WTC11 (cell line): ENCODE data around the gene PHTF2.

Experiments
- ATF2 ChIP-seq: sonication (generic); formaldehyde crosslinking; IDR thresholded peaks from 2 replicates; pipeline ENCODE4 v1.8.1; 2022; ENCODE audit warnings: low read depth, missing genetic modification reagents, borderline replicate concordance
- CBFB ChIP-seq: sonication (generic); formaldehyde crosslinking; IDR thresholded peaks from 2 replicates; pipeline ENCODE4 v1.8.1; 2022; ENCODE audit warnings: mild to moderate bottlenecking, low read depth, missing genetic modification reagents
- ZNF232 ChIP-seq: sonication (generic); formaldehyde crosslinking; IDR thresholded peaks from 2 replicates; pipeline ENCODE4 v1.8.0; 2022; ENCODE audit warnings: mild to moderate bottlenecking, missing genetic modification reagents
- ZSCAN18 ChIP-seq: fragments of 250-450 bp; sonication (Bioruptor Pico); IDR thresholded peaks from 2 replicates; pipeline ENCODE4 v2.1.2; 2022; ENCODE audit warnings: mild to moderate bottlenecking, moderate library complexity
- TF ChIP-seq, protein P1 (sequence below): fragments of 200-600 bp; IDR thresholded peaks from 2 replicates; pipeline ENCODE4 v1.8.0; 2022; ENCODE audit warnings: antibody characterized with exemption

DNA sequence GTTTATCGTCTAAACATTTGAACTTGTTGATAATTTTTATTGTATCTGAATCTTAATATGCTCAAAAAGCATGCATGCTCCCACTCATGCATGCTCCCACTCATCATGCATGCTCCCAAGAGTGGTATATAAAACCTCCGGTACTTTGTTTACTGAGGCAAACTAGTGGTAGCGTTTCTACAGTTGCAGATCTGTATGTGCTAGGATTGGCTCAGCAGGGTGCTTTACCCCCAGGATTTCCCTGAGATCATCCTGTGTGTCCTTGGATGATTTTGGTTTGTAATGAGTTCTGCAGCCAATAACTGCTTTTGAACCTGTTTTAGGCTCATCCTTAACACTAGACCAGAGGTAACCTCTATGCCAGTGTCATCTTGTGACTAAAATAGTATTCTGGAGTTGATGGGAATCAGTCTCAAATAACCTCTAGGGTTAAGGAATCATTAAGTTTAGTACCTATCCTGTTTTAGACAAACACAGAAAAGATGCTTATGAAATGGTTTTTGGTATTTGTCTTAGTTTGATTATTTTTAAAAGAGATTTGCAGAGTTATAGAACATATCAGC, 40.4 kb downstream of the PHTF2 start:
- TF ChIP-seq, protein P1, sequence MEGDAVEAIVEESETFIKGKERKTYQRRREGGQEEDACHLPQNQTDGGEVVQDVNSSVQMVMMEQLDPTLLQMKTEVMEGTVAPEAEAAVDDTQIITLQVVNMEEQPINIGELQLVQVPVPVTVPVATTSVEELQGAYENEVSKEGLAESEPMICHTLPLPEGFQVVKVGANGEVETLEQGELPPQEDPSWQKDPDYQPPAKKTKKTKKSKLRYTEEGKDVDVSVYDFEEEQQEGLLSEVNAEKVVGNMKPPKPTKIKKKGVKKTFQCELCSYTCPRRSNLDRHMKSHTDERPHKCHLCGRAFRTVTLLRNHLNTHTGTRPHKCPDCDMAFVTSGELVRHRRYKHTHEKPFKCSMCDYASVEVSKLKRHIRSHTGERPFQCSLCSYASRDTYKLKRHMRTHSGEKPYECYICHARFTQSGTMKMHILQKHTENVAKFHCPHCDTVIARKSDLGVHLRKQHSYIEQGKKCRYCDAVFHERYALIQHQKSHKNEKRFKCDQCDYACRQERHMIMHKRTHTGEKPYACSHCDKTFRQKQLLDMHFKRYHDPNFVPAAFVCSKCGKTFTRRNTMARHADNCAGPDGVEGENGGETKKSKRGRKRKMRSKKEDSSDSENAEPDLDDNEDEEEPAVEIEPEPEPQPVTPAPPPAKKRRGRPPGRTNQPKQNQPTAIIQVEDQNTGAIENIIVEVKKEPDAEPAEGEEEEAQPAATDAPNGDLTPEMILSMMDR: no peak
- TF ChIP-seq ZSCAN18 (CRISPR knock-in tag): no peak
- TF ChIP-seq ZNF232 (CRISPR knock-in tag): no peak
- no peak for TF ChIP-seq ATF2 (CRISPR knock-in tag)
- no peak for TF ChIP-seq CBFB (CRISPR knock-in tag)
